HG02884 (cell line): ENCODE measurements around the gene MAP3K6.

ENCODE experiments used
- ATAC-seq: cut with Tn5 transposase; IDR thresholded peaks from one replicate; pipeline ENCODE4 v1.9.1; 2021; ENCODE audit warnings: mild to moderate bottlenecking, moderate library complexity; ENCODE audit not compliant: unreplicated experiment

Gene MAP3K6

DNA sequence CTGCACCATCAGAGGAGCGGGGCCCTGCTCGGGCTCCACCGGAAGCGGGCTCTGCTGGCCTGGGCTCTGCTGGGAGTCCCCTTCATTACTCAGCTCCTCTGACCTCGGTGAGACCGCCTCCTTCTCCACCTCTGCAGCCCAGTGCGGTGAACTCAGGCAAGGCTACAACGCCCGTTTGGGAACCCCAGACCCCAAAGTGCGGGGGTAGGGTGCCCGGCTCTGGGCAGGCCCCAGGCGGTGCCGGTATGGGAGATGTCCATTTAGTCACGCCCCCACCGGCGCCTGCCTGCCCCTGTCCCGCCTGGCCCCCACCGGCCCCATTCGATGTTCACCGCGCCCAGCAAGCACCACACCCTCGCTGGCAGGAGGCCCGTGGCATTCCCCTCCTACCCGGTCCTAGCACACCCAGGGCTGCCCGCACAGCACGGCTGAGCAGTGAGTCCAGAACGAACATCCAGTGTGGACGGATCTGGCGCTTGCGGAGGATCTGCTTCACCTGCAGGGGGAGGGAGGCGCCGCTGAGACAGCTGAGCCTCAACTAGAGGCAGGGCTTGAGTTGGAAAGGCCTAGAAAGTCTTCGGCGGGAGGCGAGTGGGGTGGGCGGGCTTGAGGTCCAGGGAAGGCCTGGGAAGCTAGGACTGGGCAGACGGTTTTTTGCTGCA is 10.0 kb downstream of the MAP3K6 start:
- ATAC-seq, result no peak

DNA sequence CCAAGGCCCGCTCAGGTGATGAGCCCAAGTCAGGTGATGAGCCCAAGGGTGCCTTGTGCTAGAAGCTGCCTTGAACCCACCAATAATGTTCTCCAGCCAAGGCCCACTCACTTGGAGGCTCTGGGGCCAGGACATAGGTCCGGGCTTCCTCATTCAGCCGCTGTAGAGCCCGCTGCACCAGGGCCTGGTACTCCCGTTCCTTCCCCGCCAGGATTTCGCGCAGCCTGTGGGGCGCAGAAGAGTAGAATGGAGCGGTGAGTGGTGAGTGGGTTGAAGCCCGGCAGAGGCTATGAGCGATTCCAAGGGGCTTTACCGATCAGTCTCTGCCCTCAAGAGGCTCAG is 10.5 kb downstream of the MAP3K6 start:
- no peak for ATAC-seq

DNA sequence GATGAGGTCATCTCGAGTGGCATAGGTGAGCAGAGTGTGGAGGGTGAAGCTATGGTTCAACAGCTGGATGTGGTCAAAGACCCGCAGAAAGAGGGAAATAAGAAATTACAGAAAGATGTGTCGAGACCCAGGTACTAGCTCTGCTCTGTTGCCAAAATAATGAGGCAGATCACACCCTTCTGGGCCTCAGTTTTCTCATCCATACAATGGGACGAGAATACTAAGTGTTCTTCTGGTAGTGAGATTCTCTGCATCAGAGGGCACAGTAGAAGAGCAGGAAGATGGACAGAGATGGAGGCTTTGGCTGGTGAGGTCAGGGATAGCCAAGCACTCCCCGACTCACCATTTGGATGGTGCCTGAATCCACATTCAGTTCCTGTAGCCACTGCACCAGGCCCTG is 11.1 kb downstream of the MAP3K6 start:
- no peak for ATAC-seq

DNA sequence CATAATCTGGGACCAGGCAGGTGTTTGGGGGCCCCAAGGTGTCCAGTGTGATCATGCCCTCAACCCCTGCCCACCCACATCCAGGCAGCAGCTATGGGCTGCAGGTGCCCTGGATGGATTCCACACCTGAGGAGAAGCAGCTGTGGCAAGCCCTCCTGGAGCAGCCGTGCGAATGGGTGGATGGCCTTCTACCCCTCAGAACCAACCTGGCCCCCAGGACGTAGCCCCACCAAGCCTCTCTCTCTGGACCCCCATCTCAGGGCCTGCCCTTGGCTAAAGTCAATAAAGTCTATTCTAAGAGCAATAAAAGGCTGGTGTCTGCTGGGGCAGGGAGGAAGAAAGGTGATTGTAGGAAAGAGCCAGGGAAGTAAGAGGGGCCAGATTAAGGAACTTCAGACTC is 13.1 kb downstream of the MAP3K6 start:
- no peak for ATAC-seq

DNA sequence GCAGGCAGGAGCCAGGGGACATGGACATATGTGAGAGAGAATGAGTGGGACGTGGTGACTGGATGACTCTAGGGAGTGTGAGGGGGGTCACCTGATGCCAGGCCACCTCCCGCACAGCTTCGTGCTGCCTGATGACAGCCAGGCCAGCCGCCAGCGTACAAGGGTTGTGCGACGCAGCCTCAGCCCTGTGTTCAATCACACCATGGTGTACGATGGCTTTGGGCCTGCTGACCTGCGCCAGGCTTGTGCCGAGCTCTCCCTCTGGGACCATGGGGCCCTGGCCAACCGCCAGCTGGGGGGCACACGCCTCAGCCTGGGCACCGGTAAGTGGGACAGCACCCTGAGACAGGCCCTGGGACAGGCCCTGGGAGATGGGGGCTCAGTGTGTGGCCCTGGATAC is 13.6 kb downstream of the MAP3K6 start:
- ATAC-seq, result no peak

DNA sequence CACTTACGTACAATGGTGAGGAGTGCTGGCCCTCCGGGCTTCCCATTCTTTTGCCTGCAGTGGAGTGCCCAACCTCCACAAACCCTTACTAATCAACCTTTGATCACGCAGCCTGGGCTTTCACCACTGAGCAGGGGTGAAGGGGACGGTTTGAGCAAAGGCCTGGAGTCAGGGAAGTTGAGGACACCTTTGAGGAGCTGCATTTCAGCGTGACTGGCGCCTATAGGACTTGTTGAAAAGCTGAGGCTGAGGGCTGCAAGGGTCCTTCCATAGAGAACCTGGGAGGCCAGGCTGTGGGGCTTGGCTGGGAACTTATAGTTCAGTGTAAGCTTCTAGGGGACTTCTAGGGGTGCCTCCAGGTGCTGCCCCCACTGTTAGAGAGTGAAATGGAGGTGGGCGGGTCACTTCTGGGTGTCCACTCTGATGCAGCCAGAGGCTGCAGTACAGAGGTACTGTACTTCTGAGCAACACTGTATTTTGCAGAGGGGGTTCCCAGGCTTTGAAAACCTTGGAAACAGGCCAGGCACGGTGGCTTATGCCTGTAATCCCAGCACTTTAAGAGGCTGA is 15.1 kb downstream of the MAP3K6 start:
- ATAC-seq, result no peak

DNA sequence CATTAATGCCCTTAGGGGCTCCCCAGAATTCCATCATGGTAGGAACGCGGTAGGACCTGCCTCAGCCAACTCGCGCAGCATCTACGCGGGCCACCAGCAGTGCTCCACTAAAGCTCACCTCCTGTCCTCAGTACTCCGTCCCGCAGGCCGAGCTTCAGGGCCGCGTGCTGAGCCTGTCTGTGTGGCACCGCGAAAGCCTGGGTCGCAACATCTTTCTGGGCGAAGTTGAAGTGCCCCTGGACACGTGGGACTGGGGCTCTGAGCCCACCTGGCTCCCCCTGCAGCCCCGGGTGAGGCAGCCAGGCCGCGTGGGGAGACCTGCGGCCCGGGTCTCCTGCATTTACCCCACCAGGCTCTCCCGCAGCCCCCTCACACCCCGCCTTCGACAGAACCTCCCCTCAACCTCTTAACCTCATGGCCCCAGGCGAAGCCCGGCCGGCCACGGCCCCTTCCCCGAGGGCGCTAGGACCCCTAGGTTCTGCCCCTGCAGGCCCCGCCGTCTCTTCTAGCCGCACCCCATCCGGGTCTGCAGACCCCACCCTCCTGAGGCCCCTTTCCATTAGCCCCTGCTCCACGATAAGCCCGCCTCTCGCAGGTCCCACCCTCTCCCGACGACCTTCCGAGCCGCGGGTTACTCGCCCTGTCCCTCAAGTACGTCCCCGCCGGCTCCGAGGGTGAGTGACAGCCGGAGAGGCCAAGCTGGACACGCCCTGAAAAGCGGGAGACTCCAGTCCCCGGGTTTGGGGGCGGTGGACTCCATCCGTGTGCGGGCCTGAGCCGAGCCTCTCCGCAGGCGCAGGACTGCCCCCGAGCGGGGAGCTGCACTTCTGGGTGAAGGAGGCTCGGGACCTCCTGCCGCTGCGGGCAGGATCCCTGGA is 15.9 kb downstream of the MAP3K6 start:
- no peak for ATAC-seq

DNA sequence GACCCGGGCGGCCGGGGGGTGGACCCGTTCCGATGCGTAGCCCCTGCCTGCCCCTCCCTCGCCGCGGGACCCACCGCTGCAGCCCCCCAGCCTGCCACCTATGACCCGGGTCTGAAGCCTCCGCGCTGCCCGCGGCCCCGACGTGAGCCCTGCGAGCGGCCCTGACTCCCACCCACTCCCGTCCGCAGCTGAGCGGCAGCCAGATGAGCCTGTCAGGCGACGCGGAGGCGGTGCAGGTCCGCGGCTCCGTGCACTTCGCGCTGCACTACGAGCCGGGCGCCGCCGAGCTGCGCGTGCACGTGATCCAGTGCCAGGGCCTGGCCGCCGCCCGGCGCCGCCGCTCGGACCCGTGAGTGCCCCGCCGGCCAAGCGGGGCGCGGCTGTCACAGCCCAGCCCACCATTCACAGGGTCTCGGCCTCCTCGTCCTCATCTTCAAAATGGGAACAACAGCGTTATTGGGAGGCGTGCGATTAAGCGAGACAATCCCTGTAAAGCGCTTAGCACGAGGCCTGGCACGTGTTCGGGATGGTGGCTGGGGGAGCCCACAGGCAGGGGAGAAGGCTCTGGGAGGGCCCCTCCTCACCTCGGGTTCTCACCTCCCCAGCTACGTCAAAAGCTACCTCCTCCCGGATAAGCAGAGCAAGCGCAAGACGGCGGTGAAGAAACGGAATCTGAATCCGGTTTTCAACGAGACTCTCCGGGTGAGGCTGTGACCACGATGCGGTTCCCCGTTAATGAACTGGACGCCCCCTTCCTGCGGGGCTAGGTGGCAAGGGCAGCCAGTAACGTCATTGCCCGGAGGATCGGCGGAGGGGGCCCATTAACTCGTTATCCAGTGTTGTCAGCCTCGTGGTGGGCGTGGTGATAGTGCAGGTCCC is 16.7 kb downstream of the MAP3K6 start:
- ATAC-seq, result no peak

DNA sequence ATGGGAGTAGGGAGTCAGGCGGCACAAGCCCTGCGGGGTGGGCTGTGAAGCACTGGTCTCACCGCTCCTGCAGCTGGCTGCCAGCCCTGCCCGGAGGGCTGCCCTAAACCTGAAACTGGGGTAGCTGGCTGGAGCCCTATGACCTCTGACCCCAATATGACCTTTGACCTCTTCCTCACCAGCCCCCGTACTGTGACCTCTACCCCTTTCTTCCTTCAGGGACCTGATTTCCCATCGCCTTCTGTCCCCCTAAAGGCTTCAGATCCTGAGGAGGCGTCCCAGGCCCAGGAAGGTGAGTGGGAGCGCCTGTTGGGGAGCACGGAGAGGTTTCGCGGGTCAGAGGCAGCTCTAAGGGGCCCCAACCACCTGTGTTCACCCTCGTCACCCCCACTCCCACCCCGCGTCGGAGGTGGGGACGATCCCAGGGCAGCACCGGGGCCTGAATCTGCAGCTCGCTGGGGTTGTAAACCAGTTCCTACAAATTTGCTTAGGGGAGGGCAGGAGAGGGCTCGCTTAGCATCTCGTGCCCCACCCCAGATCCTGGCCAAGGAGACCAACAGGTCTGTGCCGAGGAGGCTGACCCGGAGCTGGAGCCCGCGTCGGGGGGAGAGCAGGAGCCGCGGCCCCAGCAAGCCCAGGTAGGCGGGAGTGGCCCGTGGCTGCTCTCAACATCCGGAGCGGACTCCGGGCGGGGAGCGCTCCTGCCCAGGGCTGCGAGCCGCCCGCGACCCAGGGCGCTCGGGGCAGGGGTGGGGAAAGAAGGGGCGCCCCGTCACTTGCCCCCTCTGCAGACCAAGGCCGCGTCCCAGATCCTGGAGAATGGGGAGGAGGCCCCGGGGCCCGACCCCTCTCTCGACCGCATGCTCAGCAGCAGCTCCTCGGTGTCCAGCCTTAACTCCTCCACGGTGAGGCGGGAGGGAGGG is 17.6 kb downstream of the MAP3K6 start:
- ATAC-seq, result no peak

DNA sequence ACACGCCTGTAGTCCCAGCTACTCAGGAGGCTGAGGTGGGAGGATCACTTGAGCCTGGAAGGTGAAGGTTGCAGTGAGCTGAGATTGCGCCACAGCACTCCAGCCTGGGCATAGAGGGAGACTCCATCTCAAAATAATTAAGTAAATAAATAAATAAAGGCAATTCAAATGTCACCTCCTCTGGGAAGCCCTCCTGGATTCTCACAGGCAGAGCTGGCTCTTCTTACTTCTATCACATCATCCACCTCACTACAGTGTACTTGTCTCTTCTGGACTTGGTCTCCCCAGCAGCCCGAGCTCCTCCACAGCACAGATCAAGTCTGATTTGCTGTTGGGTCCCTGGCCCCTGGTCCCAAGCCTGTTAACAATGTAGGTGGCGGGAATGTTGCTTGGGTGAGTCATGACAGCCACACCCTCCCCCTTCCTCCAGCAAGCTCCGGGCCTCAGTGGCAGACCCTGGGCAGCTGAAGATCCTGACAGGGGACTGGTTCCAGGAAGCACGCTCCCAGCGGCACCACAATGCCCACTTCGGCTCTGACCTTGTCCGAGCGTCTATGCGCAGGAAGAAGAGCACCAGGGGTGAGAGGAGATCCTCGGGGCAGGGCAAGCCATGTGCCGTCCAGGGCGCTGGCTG is 19.7 kb downstream of the MAP3K6 start:
- no peak for ATAC-seq

DNA sequence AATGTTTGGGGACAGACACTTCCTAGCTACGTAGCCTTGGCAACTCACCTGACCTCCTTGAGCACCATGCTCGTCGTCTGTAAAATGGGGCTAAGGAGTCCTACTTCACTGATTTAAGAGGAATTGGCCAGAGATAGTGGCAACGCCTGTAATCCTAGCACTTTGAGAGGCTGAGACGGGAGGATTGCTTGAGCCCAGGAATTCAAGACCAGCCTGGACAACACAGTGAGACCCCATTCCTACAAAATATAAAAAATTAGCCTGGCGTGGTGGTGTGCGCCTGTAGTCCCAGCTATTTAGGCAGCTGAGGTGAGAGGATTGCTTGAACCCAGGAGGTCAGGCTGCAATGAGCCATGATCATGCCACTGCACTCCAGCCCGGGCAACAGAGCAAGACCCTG is 20.4 kb downstream of the MAP3K6 start:
- no peak for ATAC-seq

DNA sequence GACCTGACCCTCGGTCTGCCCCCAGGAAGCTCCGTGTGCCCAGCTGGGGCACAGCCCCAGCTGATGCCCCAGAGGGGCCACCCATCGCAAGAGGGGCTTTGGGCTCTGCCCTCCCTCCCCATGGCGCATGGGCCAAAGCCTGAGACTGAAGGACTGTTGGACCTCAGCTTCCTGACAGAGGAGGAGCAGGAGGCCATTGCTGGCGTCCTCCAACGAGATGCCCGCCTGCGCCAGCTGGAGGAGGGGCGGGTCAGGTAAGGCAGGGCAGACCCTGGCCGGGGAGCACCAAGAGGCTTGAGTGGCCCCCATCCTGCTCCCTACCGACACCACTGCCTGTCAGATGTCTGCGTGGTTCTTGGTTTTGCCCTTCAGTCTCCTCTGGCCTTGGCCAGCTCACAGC is 21.5 kb downstream of the MAP3K6 start:
- no peak for ATAC-seq

DNA sequence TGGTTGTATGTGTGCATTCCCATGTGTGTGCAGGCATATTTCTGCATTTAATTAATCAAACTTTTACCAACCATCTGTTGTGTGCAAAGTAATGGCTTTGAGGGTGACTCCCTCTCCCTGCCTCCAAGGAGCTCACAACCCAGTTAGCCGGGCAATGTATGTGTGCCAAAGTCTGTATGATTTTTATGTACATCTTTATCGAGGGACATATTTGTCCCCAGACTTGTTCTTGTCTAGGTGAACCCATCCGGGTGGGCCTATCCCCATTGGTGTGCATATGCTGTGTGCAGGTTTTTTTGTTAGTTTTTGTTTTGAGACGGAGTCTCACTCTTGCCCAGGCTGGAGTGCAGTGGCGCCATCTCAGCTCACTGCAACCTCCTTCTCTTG is 23.1 kb downstream of the MAP3K6 start:
- no peak for ATAC-seq

DNA sequence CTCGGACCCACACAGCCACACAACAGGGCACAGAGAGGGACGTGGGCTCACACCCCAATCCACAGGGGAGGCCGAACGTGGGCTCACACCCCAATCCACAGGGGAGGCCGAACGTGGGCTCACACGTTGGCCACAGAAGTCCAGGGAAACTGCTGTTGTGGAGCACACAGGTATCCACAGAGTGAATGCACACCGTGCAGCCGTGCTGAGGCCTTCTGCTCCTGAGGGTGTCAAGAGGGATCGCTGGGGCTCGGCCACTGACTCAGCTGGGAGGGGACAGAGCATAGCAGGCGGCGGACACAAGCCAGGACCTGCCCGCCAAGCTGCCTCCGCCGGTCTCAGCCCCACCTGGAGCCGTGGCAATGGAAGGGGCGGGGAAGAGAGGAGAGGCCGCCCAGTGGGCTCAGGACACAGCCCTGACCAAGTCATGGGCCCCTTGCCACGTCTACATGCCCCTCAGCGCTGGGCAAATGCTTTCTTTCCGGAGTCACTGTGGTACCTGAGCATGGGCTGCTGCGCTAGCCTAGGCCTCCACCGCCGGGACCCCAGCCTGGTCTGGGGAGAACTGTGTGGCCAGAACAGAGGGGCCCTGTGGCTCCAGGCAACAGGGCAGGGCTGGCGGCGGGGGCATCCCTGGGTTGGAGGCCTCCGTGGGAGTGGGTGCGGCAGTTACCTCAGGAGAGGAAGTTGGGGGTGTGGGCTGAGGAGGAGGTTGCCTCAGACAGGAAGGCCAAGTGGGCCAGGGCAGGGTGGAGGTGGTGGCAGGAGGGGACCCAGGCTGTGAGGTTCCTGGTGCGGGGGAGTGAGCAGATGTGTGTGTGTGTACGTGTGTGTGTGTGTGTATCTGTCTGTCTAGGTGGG is 23.8 kb downstream of the MAP3K6 start:
- no peak for ATAC-seq

DNA sequence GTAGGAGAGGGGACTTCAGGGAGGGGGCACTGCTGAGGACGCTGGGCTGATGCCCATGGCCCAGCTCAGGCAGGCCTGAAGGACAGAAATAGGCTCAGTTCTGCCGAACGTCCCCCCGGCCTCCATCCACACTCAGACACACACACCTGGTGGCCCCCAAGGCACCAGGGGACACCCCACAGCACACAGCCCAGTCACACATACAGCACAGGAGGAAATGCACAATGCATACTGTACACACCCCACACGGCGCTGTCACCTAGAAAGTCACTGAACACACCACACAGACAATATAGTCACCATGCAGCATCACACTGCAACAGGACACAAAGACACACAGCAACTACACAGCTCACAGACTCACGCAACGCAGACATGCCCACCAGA is 24.4 kb downstream of the MAP3K6 start:
- ATAC-seq, result no peak

DNA sequence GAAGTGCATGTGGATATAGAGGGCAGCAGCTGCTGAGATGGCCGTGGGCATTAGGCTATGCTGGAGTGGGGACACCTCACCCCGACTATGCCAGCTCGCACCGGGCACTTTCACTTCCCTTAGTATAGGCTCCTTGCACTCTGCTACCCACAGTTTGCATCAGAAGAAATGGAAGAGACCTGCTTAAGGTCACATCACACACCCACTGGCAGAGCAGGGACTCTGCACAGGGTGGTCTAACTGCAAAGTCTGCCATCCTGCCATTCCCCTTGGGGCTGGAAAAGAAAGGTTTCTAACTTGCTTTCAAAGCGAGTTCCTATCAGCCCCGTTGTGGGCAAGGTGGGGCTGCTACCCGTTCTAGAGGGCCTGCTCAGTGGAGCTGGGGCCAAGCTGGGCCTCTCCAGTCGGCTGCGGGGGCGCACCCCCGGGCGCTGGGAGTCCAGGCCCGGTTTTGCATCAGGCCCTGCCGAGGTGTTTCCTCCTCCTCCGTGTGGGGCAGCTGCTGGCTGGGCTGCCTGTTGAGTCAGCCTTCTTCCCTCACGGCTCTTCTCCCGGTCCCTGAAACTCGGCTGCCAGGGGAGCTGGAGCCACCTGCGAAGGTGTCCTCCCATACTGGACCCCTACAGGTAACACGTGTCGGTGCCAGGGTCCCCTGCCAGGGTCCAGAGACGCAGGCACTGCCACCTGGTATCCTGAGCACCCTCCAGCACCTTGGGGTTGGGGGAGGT is 25.1 kb downstream of the MAP3K6 start, which contains the start of gene SYTL1:
SYTL1 (plus strand) TSS at position 498 of the 728 bp plus-strand sequence. CDS start 3,313 bp downstream, outside the sequence.
- peak; percentile 42 for ATAC-seq

DNA sequence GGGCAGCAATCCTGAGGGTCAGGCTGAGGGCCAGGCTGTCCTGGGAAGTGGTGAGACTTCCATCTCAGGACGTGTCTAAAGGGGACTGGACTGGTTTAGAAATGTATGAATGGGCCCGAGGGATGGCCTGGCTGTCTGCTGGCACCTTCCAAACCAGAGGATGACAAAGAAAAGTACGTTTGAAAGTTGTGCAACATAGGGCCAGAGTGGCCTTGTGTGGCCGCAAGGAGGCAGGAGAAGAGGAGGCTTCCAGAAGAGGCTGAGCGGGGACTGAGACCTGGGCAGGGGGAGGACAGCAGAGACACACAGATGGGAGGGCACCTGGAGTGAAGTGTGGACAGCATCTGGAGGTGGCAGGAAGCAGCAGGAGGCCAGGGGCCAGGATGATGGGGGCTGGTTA is 27.5 kb downstream of the MAP3K6 start:
- ATAC-seq, result no peak

DNA sequence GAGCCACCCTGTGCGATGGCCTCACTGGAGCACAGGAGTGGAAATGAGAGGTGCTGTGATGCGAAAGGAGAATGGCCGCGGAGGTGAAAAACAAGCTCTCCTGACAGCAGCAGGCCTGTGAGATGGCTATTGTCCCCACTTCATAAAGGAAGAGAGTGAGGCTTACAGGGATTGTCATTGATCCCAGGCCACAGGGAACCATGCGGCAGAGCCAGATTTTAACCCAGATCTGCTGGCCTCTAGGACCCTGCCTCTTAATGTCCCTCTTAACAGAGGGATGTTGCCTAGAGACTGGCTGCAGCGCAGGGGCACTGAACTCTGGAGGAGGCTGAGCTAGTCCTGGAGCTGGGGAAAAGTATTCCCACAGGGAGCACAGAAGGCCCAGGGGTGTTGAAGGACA is 28.0 kb downstream of the MAP3K6 start:
- ATAC-seq, result no peak
